Right lobe of liver (tissue), 4 donors: ENCODE data around the gene SAT2.

Source experiments
- POLR2A ChIP-seq: fragments of 450-650 bp; IDR thresholded peaks from one replicate; pipeline ENCODE4 v1.6.1; 2017; ENCODE audit warnings: antibody characterized with exemption, mild to moderate bottlenecking
- TF ChIP-seq, protein P1 (sequence below), 4 donors: fragments of 200-600 bp in 3 of 4; fragments of 450-650 bp in 1 of 4; IDR thresholded peaks; one replicate each; pipeline versions ENCODE4 v1.5.1 to v1.8.0; 2016 to 2022; ENCODE audit warnings: antibody characterized with exemption in 4 of 4, mild to moderate bottlenecking in 2 of 4
- donor health status: DM: no; HTN: no; CAD: no.
- donor health status: DM: no; HTN: no; CAD: no.
- donor health status: DM: no; HTN: yes; CAD: no.

DNA sequence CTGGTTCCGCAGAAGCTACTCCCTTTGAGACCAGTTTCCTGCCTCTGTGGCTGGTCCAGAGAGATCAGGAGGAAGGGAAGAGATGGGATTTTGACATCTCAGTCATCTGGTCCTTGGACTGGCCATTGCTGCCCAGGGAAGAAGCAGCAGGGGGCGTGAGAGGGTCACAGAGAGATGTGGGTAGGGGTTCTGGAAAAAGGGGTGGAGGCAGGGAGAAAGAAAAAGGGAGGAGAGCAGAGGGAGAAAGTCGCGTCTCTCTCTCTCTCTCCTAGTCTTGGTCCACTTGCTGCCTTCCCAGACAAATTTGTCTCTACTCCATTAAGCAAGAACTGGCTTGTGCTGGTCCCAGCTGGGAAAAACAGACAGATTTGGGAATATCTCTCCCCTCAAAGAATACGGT, 6.8 kb upstream of the SAT2 start:
- TF ChIP-seq, protein P1, sequence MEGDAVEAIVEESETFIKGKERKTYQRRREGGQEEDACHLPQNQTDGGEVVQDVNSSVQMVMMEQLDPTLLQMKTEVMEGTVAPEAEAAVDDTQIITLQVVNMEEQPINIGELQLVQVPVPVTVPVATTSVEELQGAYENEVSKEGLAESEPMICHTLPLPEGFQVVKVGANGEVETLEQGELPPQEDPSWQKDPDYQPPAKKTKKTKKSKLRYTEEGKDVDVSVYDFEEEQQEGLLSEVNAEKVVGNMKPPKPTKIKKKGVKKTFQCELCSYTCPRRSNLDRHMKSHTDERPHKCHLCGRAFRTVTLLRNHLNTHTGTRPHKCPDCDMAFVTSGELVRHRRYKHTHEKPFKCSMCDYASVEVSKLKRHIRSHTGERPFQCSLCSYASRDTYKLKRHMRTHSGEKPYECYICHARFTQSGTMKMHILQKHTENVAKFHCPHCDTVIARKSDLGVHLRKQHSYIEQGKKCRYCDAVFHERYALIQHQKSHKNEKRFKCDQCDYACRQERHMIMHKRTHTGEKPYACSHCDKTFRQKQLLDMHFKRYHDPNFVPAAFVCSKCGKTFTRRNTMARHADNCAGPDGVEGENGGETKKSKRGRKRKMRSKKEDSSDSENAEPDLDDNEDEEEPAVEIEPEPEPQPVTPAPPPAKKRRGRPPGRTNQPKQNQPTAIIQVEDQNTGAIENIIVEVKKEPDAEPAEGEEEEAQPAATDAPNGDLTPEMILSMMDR (IDR thresholded peaks at IDR 0.05): peak; percentile 20 to 48 (median 43)
- no peak for TF ChIP-seq POLR2A
